OCI-LY3 (cell line): Measurements from ENCODE around the gene DIPK1B.

Experiments used
- H2AFZ ChIP-seq: fragments of 200-600, 300-600 bp; shearing (Covaris generic); 2 replicates; pipeline ENCODE4 v1.6.0; 2014; ENCODE audit warnings: antibody characterized with exemption, low read depth, low read length
- H3K27ac ChIP-seq: fragments of 200-600, 300-600 bp; sonication (generic); 2 replicates; pipeline ENCODE4 v1.5.1; 2014; ENCODE audit warnings: mild to moderate bottlenecking, low read length, moderate library complexity, mixed read lengths
- H3K27me3 ChIP-seq: fragments of 200-600, 300-600 bp; sonication (generic); 2 replicates; pipeline ENCODE4 v1.6.1; 2014; ENCODE audit warnings: low read depth, low read length, mixed read lengths
- H3K36me3 ChIP-seq: fragments of 200-600, 300-600 bp; sonication (generic); replicated peaks from 2 replicates; pipeline ENCODE3; 2014; ENCODE audit warnings: low read depth, low read length, mixed read lengths
- H3K4me1 ChIP-seq: fragments of 300-600, 200-600 bp; sonication (generic); 2 replicates; pipeline ENCODE4 v1.6.1; 2014; ENCODE audit warnings: low read length, mixed read lengths
- H3K4me2 ChIP-seq: fragments of 200-600, 300-600 bp; sonication (generic); 2 replicates; pipeline ENCODE4 v1.6.1; 2014; ENCODE audit warnings: low read length, mixed read lengths
- H3K4me3 ChIP-seq: fragments of 300-600, 200-600 bp; sonication (generic); 2 replicates; pipeline ENCODE4 v1.5.1; 2014; ENCODE audit warnings: antibody characterized with exemption, mild to moderate bottlenecking, low read length, moderate library complexity
- H3K79me2 ChIP-seq: fragments of 300-600, 200-600 bp; shearing (Covaris generic); 2 replicates; pipeline ENCODE4 v1.6.1; 2014; ENCODE audit warnings: mild to moderate bottlenecking, low read length, mixed read lengths
- H3K9ac ChIP-seq: fragments of 300-600, 200-600 bp; shearing (Covaris generic); 2 replicates; pipeline ENCODE4 v1.6.0; 2014; ENCODE audit warnings: mild to moderate bottlenecking, low read length, moderate library complexity
- H3K9me3 ChIP-seq: fragments of 200-600, 300-600 bp; shearing (Covaris generic); 2 replicates; pipeline ENCODE4 v1.6.1; 2014; ENCODE audit warnings: low read length, mixed read lengths; ENCODE audit not compliant: insufficient read depth
- H4K20me1 ChIP-seq: fragments of 200-600, 300-600 bp; sonication (generic); 2 replicates; pipeline ENCODE4 v1.6.1; 2016; ENCODE audit warnings: low read length, mixed read lengths; ENCODE audit not compliant: insufficient read depth
- CTCF ChIP-seq: fragments of 200-600, 300-600 bp; sonication (generic); IDR thresholded peaks from 2 replicates; pipeline ENCODE4 v1.5.1; 2014; ENCODE audit warnings: antibody characterized with exemption, low read length, low read depth
- EZH2phosphoT487 ChIP-seq: fragments of 200-600 bp; shearing (Covaris generic); IDR thresholded peaks from 2 replicates; pipeline ENCODE4 v1.6.1; 2018; ENCODE audit warnings: antibody characterized with exemption, mixed run types, low read depth

DIPK1B gene

GRCh38 chr9:136717399-136717798 is 5.0 kb downstream of the DIPK1B start:
- Histone ChIP-seq H3K27ac (no peak overlapping the region), H3K4me3 (no peak overlapping the region), H3K27me3 (no peaks in the 10 kb centered on the region), H4K20me1 (0 out of 2 replicates have a peak, but pooled peaks cover 14% of the 10 kb centered on the region), H2AFZ (no peak overlapping the region), H3K4me1 (peaks cover 7% of the 10 kb centered on the region; the same call in 1 of the 2 replicates), H3K79me2 (no peaks in the 10 kb centered on the region), H3K36me3 (no peaks in the 10 kb centered on the region), H3K9ac (no peak overlapping the region), H3K9me3 (no peaks in the 10 kb centered on the region), H3K4me2 (no peak overlapping the region)
- TF ChIP-seq CTCF = no peak
- TF ChIP-seq EZH2phosphoT487 = no peak

GRCh38 chr9:136718345-136719194 is 6.2 kb downstream of the DIPK1B start:
- no peaks in the 10 kb centered on the region for H3K79me2 ChIP-seq
- no peak overlapping the region for H3K27ac ChIP-seq
- H3K4me2 ChIP-seq = no peak overlapping the region
- peaks cover 9% of the 10 kb centered on the region for H3K36me3 ChIP-seq
- TF ChIP-seq CTCF = no peak
- TF ChIP-seq EZH2phosphoT487 = no peak
- no peak overlapping the region for H2AFZ ChIP-seq
- peaks cover 24% of the 10 kb centered on the region; the same call in 1 of the 2 replicates for H4K20me1 ChIP-seq
- no peak overlapping the region for H3K4me3 ChIP-seq
- no peaks in the 10 kb centered on the region for H3K27me3 ChIP-seq
- H3K4me1 ChIP-seq = peaks cover 7% of the 10 kb centered on the region; the same call in 1 of the 2 replicates
- no peak overlapping the region for H3K9ac ChIP-seq
- H3K9me3 ChIP-seq = no peaks in the 10 kb centered on the region

GRCh38 chr9:136719195-136719880 is 7.0 kb downstream of the DIPK1B start:
- TF ChIP-seq CTCF = no peak
- TF ChIP-seq EZH2phosphoT487 = no peak
- Histone ChIP-seq H2AFZ (no peak overlapping the region), H3K4me2 (no peak overlapping the region), H3K79me2 (no peaks in the 10 kb centered on the region), H3K36me3 (peaks cover 17% of the 10 kb centered on the region), H3K4me3 (no peak overlapping the region), H3K4me1 (peaks cover 7% of the 10 kb centered on the region; the same call in 1 of the 2 replicates), H3K9ac (no peak overlapping the region), H3K9me3 (no peaks in the 10 kb centered on the region), H3K27ac (no peak overlapping the region), H3K27me3 (no peaks in the 10 kb centered on the region), H4K20me1 (peaks cover 32% of the 10 kb centered on the region)

- Histone ChIP-seq H3K27me3 (no peaks in the 10 kb centered on the region), H3K9me3 (no peaks in the 10 kb centered on the region), H3K4me2 (no peak overlapping the region), H3K27ac (no peak overlapping the region), H3K79me2 (peaks cover under 1% of the 10 kb centered on the region), H4K20me1 (peaks cover 39% of the 10 kb centered on the region), H3K9ac (no peak overlapping the region), H3K4me3 (no peak overlapping the region), H3K36me3 (peaks cover 20% of the 10 kb centered on the region), H2AFZ (no peak overlapping the region), H3K4me1 (peaks cover 7% of the 10 kb centered on the region; the same call in 1 of the 2 replicates)
- TF ChIP-seq EZH2phosphoT487 = no peak
- TF ChIP-seq CTCF = no peak
Observed at GRCh38 chr9:136720251-136720897, 8.0 kb downstream of the DIPK1B start.
